Measurements from ENCODE around the gene RTEL1.
"Not testable (repeated sequence)": the region's sequence is repeated elsewhere in the genome, so short reads cannot be mapped to it uniquely, and the experiment has no call there.

Gene RTEL1

DNA sequence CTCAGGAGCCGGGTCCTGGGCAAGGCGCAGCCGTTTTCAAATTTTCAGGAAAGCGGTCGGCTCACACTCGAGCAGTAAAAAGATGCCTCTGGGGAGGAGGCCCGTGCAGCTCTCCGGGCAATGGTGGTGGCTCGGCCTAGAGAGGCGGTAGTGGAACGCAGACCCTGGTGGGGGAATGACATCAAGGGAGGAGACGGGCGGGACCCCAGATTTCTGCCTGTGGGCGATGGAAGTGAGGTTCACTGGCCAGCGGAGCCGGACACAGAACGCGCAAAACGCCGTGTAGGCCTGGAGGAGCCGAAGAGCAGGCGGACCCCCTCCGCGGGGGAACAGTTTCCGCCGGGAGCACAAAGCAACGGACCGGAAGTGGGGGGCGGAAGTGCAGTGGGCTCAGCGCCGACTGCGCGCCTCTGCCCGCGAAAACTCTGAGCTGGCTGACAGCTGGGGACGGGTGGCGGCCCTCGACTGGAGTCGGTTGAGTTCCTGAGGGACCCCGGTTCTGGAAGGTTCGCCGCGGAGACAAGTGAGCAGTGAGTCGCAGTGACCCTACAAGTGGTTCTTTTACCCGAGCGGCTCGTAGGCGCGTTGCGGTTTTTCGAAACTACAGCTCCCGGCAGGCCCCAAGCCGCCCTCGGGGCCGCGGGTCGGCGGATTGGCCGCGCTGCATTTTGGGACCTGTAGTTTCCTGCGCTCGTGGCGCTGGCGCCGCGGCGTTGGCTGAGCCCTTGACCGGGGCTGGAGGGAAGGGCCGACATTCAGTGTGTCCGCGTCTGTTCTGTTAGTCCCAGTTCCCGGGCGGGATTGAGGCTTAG is at the start of gene RTEL1:
Gene RTEL1 (plus strand): TSS at position 376 of the 812 bp plus-strand sequence. CDS start 1,091 bp downstream, outside the sequence.
- in situ Hi-C loops (cut with HindIII; ENCODE audit: low pct_ligation_motif_present, low pct_unique_long_range_greater_than_20kb, low sequenced_read_pairs) = no loop called here
- DNase-seq = peak; percentile 87

- in situ Hi-C loops (cut with HindIII; ENCODE audit: low pct_ligation_motif_present, low pct_unique_long_range_greater_than_20kb, low sequenced_read_pairs) = no loop called here
- DNase-seq = no peak
Observed at GRCh38 chr20:63610581-63611435, 47.3 kb upstream of the RTEL1 start.

DNA sequence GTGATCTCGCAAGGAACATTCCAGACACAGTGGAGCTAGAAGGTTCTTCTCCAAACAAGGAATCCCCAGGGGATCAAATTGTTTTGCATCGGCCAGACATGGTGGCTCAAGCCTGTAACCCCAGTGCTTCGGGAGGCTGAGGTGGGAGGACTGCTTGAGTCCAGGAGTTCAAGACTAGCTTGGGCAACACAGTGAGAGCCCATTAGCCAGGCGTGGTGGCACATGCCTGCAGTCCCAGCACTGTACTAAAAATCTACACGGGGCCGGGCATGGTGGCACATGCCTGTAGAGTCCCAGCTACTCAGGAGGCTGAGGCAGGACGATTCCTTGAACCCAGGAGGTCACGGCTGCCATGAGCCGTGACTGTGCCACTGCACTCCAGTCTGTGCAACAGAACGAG is 46.5 kb upstream of the RTEL1 start:
- in situ Hi-C loops (cut with HindIII; ENCODE audit: low pct_ligation_motif_present, low pct_unique_long_range_greater_than_20kb, low sequenced_read_pairs) = no loop called here
- no peak for DNase-seq

DNA sequence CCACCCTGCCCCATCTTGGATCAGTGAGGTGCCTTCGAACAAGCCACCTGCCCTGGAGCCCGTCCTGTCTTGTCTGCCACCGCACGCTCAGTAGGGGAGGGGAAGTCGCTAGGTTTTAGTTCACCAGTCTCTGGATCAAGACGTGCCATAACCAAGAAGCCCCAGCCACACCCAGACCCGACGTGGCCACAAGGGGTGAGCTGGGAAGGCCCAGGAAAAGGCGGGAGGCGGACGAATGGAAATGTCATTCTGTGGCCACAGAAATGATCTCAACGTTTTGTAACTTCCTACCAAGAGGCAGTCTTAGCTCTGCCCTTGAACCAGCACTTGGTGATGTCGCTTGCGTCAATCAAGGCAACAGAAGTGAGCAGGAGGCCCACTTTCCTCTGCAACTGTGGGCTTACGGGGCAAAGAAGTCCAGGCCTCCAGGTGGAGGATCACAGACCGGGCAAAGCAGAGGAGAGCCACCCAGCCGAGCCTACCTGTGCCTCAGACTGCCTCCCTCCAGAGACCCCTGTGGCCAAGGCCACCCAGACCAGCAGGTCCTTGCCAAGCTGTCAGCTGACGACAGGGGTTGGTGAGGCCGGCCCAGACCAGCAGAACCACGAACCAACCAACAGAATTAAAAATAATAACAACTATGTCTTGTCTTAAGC is 45.7 kb upstream of the RTEL1 start:
- no peak for DNase-seq
- in situ Hi-C loops (cut with HindIII; ENCODE audit: low pct_ligation_motif_present, low pct_unique_long_range_greater_than_20kb, low sequenced_read_pairs) = no loop called here

GRCh38 chr20:63613863-63614594 is 44.1 kb upstream of the RTEL1 start:
- in situ Hi-C loops (cut with HindIII; ENCODE audit: low pct_ligation_motif_present, low pct_unique_long_range_greater_than_20kb, low sequenced_read_pairs) = not testable (repeated sequence)

GRCh38 chr20:63617092-63617875 is 40.8 kb upstream of the RTEL1 start:
- in situ Hi-C loops (cut with HindIII; ENCODE audit: low pct_ligation_motif_present, low pct_unique_long_range_greater_than_20kb, low sequenced_read_pairs) = no loop called here
- DNase-seq = no peak

More at GRCh38 chr20:63613863-63614594, 44.1 kb upstream of the RTEL1 start:
- DNase-seq = not testable (repeated sequence)

- in situ Hi-C loops (cut with HindIII; ENCODE audit: low pct_ligation_motif_present, low pct_unique_long_range_greater_than_20kb, low sequenced_read_pairs) = no loop called here
Observed at GRCh38 chr20:63617876-63618265, 40.2 kb upstream of the RTEL1 start.

GRCh38 chr20:63618291-63618980 is 39.7 kb upstream of the RTEL1 start:
- in situ Hi-C loops (cut with HindIII; ENCODE audit: low pct_ligation_motif_present, low pct_unique_long_range_greater_than_20kb, low sequenced_read_pairs) = no loop called here
- no peak for DNase-seq

More at GRCh38 chr20:63617876-63618265, 40.2 kb upstream of the RTEL1 start:
- no peak for DNase-seq

DNA sequence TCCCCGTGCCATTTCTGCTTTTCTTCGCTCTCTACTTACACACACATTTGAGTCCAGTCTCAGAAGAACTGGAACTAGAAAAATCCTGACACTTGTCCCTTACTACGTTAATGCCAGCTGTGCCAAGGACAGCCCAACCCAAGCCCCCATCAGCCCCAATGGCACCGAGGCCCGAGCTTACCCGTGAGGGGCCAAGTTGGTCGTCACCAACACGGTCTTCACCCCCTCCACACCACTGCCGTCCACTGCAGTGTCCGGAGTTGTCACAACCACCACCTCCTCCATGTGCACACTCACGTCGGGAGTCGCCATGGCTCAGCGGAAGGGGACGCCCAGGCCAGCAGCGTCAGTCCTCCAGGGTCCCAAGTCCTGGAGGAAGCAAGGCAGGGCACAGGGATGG is 39.0 kb upstream of the RTEL1 start:
- no peak for DNase-seq
- in situ Hi-C loops (cut with HindIII; ENCODE audit: low pct_ligation_motif_present, low pct_unique_long_range_greater_than_20kb, low sequenced_read_pairs) = no loop called here

DNA sequence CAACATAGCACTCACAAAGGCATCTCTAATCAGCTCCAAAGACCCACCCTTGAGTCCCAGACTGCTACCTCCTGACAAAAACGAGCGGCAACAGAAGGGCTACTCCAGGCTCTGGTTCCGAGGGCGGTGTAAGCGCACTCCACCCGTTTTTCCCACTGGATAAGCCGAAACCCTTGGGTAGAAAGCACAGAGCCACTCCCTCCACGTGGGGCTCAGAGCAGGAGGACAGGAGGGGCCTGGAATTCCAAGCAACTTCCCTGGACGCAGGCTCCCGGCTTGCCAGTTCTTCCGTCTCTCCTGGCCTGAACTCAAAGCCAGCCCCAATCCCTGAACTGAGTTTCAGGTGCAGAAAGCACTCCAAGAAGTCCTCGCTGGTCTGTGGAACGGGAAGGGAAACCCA is 38.6 kb upstream of the RTEL1 start:
- in situ Hi-C loops (cut with HindIII; ENCODE audit: low pct_ligation_motif_present, low pct_unique_long_range_greater_than_20kb, low sequenced_read_pairs) = no loop called here
- no peak for DNase-seq

- in situ Hi-C loops (cut with HindIII; ENCODE audit: low pct_ligation_motif_present, low pct_unique_long_range_greater_than_20kb, low sequenced_read_pairs) = no loop called here
Observed at GRCh38 chr20:63620991-63621390, 37.1 kb upstream of the RTEL1 start.

DNA sequence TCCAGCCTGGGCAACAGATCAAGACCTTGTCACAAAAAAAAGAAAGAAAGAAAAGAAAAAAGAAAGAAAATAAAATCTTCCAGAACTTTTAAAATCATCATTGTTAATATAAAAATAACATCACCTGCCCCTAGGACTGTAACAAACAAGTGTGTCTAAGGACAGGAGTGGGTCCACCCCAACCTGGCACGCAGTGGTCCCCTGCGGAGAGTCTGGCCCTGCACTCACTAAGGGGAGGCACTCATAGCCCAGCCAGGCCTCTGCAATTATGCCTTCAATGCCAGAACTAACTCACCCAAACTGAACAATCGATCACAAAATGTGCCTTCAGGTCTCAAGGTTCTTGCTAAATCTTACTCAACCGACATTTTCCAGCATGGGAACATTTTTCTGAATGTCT is 36.0 kb upstream of the RTEL1 start:
- no peak for DNase-seq
- in situ Hi-C loops (cut with HindIII; ENCODE audit: low pct_ligation_motif_present, low pct_unique_long_range_greater_than_20kb, low sequenced_read_pairs) = no loop called here

More at GRCh38 chr20:63620991-63621390, 37.1 kb upstream of the RTEL1 start:
- DNase-seq = no peak

DNA sequence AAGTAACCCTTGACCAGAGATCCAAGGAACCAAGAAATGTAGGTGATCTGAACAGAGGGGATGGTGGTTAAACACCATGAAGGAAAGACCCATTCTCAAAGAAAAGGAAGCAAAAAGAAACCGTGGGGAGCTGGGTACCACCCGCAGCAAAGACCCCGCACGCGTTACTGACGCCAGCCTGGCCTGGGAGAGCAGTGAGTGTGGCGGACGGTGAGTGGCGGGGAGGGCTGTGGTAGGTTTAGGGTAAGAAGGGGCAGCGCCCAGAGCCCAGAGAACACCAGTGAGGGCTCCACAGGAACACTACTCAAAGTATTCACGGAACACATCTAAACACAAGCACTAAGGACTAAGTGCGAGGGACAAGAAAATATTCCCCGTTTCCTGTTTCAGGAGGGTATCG is 35.4 kb upstream of the RTEL1 start:
- in situ Hi-C loops (cut with HindIII; ENCODE audit: low pct_ligation_motif_present, low pct_unique_long_range_greater_than_20kb, low sequenced_read_pairs) = no loop called here
- no peak for DNase-seq

GRCh38 chr20:63624486-63624885 is 33.6 kb upstream of the RTEL1 start:
- no peak for DNase-seq

DNA sequence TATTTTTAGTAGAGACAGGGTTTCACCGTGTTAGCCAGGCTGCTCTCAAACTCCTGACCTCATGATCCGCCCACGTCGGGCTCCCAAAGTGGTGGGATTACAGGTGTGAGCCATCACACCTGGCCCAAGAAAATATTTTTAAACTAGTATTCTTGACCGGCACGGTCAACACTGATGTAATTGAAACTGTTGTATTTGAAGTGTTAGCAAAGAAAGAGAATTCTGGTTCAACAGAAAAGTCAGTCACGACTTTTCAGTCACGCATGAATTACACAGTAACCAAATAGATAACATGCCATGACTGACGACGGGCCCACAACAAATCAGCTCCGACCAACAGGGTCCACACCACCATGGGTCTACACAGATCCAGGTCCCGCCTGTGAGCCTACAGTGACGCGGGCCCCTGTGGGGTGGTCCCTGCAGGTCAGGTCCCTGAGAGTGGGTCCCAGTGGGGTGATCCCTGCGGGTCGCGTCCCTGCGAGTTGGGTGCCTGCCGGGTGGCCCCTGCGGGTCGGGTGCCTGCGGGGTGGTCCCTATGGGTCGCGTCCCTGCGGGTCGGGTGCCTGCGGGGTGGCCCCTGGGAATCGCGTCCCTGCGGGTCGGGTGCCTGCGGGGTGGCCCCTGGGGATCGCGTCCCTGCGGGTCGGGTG is 32.2 kb upstream of the RTEL1 start:
- DNase-seq = peak; percentile 33

More at GRCh38 chr20:63624486-63624885, 33.6 kb upstream of the RTEL1 start:
- in situ Hi-C loops (cut with HindIII; ENCODE audit: low pct_ligation_motif_present, low pct_unique_long_range_greater_than_20kb, low sequenced_read_pairs) = no loop called here

DNA sequence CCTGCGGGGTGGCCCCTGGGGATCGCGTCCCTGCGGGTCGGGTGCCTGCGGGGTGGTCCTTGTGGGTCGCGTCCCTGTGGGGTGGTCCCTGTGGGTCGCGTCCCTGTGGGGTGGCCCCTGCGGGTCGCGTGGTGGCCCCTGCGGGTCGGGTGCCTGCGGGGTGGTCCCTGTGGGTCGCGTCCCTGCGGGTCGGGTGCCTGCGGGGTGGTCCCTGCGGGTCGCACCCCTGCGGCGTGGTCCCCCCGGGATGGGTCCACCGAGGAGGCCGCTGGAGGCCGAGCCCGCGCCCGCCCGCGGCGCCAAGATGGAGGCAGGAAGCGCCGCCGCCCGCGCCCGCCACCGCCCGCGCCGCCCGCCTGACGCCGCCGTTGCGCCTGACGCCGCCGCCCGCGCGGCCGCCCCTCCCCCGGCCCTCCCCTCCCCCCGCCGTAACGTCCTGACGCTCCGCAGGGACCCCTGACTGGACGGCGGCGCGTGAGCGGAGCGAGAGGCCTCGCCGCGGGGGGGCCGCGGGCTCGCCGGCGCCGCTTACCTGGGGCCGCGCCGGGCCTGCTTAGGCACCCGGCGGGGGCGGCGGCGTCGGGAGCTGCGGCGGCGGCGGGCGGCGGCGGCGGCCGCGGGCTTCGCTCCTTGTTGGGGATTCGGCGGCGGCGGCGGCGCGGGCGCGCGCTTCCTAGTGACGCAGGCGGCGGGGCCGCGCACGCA is 31.5 kb upstream of the RTEL1 start, which contains the start of gene GMEB2:
Gene GMEB2 (minus strand): TSS at position 678 of the 705 bp plus-strand sequence. CDS start 7,704 bp downstream, outside the sequence.
- DNase-seq = no peak
- in situ Hi-C loops (cut with HindIII; ENCODE audit: low pct_ligation_motif_present, low pct_unique_long_range_greater_than_20kb, low sequenced_read_pairs) = no loop called here

More for the DNA sequence above, 32.2 kb upstream of the RTEL1 start:
- in situ Hi-C loops (cut with HindIII; ENCODE audit: low pct_ligation_motif_present, low pct_unique_long_range_greater_than_20kb, low sequenced_read_pairs) = no loop called here
